Activated naive CD8-positive, alpha-beta T cell treated with anti-CD3 and anti-CD28 coated beads, Interleukin-2, amount 50 U/mL, for 16 hours (primary cell): ENCODE data around the gene SOX6.

Experiments
- DNase-seq: peaks from one replicate; pipeline ENCODE4 v3.0.0-alpha.2; 2020; ENCODE audit warnings: low read depth, low spot score

SOX6 gene

GRCh38 chr11:16365581-16366228, 9.4 kb upstream of the SOX6 start:
- no peak for DNase-seq

- DNase-seq = no peak
Observed at GRCh38 chr11:16364254-16364653, 7.9 kb upstream of the SOX6 start.

- no peak for DNase-seq
Observed at GRCh38 chr11:16363706-16364105, 7.4 kb upstream of the SOX6 start.

GRCh38 chr11:16361108-16361865, 4.9 kb upstream of the SOX6 start:
- no peak for DNase-seq

- no peak for DNase-seq
Observed at GRCh38 chr11:16359369-16359768, 3.0 kb upstream of the SOX6 start.

GRCh38 chr11:16358726-16359125, 2.4 kb upstream of the SOX6 start:
- no peak for DNase-seq

- DNase-seq = no peak
Observed at GRCh38 chr11:16357775-16358174, 1.4 kb upstream of the SOX6 start.

GRCh38 chr11:16356761-16357393, 531 bp upstream of the SOX6 start:
- no peak for DNase-seq

- DNase-seq = no peak
Observed at GRCh38 chr11:16352707-16353106, 3.6 kb downstream of the SOX6 start.

- no peak for DNase-seq
Observed at GRCh38 chr11:16350125-16350524, 6.2 kb downstream of the SOX6 start.

- DNase-seq = no peak
Observed at GRCh38 chr11:16347928-16348685, 8.2 kb downstream of the SOX6 start.

GRCh38 chr11:16346975-16347374, 9.4 kb downstream of the SOX6 start:
- DNase-seq = no peak

GRCh38 chr11:16341853-16342252, 14.5 kb downstream of the SOX6 start:
- no peak for DNase-seq

- no peak for DNase-seq
Observed at GRCh38 chr11:16338393-16338792, 18.0 kb downstream of the SOX6 start.

GRCh38 chr11:16337421-16338213, 18.7 kb downstream of the SOX6 start:
- DNase-seq = no peak

- DNase-seq = no peak
Observed at GRCh38 chr11:16336721-16337120, 19.6 kb downstream of the SOX6 start.

- DNase-seq = no peak
Observed at GRCh38 chr11:16336204-16336603, 20.1 kb downstream of the SOX6 start.

- DNase-seq = no peak
Observed at GRCh38 chr11:16335236-16335962, 20.9 kb downstream of the SOX6 start.

GRCh38 chr11:16326679-16327297, 29.6 kb downstream of the SOX6 start:
- DNase-seq = no peak

- no peak for DNase-seq
Observed at GRCh38 chr11:16322190-16322589, 34.2 kb downstream of the SOX6 start.
